Naive B cell (primary cell): ENCODE data around the gene NR2F2. TPM values are rescaled to one million over a fixed set of nuclear protein-coding genes. Genes with fewer than 3 reads are reported as not detected.

Experiments used
- ATAC-seq, 2 donors: fragments of 150-1000 bp; cut with Tn5 transposase; 2 replicates each; pipeline ENCODE4 v1.10.0; 2021; ENCODE audit warnings: low read depth in 2 of 2, mild to moderate bottlenecking in 2 of 2, moderate library complexity in 2 of 2
- DNase-seq: peaks from one replicate; pipeline ENCODE4 v3.0.0; 2022
- H3K27ac Mint-ChIP-seq, 6 donors: one replicate each; pipeline ENCODE4 v1.8.0; 2020 to 2022; ENCODE audit warnings: mild to moderate bottlenecking in 6 of 6, mixed read lengths in 6 of 6, moderate library complexity in 5 of 6, inconsistent platforms in 2 of 6
- H3K27me3 Mint-ChIP-seq, 3 donors: one replicate each; pipeline ENCODE4 v1.8.0; 2021 to 2022; ENCODE audit warnings: mixed read lengths in 3 of 3, mild to moderate bottlenecking in 1 of 3
- H3K36me3 Mint-ChIP-seq, 2 donors: one replicate each; pipeline ENCODE4 v1.8.0; 2020 to 2022; ENCODE audit warnings: mixed read lengths in 2 of 2, inconsistent platforms in 1 of 2, mild to moderate bottlenecking in 1 of 2
- H3K4me1 Mint-ChIP-seq, 3 donors: one replicate each; pipeline ENCODE4 v1.8.0; 2020 to 2022; ENCODE audit warnings: mixed read lengths in 3 of 3, inconsistent platforms in 1 of 3, mild to moderate bottlenecking in 1 of 3, moderate library complexity in 1 of 3
- H3K4me3 Mint-ChIP-seq, 8 donors: one replicate each; pipeline ENCODE4 v1.8.0; 2020 to 2022; ENCODE audit warnings: mild to moderate bottlenecking in 8 of 8, mixed read lengths in 8 of 8, moderate library complexity in 8 of 8, inconsistent platforms in 2 of 8
- H3K9me3 Mint-ChIP-seq, 7 donors: one replicate each; pipeline ENCODE4 v1.8.0; 2020 to 2022; ENCODE audit warnings: mixed read lengths in 7 of 7, mild to moderate bottlenecking in 5 of 7, inconsistent platforms in 2 of 7, moderate library complexity in 1 of 7
- polyA plus RNA-seq, 6 donors: library from polyadenylated mRNA; unstranded; fragments of 300-500 nt; fragmentation: Illumina TruSeq; gene quantifications; one replicate each; pipeline ENCODE4 v1.2.3, GENCODE V29; 2021; ENCODE audit warnings: low read depth in 6 of 6

NR2F2 gene
- polyA plus RNA-seq, 6 donors from 2014 or later, result not detected

DNA sequence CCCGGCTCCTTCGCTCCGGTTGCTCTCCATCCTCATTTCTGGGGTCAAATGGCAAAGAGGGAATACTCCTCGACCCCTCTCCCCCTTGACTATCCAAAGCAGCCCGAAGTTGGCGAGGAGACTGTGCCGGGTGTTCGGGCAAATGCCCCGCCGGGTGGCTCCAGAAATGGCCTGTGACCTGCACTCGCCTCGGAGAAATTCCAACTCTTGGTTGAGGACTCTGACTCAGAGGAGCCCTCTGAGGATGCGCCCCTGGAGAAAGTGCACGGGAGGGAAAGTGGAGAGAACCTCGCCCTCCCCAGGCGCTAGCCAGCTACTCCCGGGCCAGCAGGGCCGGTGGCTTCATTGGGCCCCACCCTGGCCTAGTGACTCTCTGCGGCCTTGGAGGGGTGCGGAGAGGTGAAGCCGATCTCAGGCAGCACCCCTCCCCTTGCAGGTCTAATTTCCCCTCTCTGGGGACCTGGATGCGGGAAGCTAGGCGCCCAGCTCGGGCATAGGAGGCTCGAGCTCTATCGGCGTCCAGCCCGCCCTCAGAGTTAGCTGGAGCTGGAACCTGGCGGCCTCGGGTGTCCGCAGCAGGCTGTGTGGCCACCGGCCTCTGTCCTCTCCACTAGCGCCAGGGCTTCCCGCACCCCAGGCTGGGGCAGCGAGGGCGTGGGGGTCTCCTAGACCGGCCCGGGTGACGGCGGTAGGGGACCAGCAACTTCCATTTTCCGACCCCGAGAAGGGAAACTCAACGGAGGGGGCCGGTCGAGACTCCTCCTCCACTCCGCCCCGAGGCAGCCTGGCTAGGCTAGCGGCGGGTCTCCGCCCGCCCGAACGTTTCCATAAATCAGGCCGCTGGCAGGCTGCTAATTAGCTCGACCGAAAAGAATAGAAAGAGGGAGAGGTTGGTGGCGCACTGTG, 29.4 kb downstream of the NR2F2 start:
- H3K9me3 Mint-ChIP-seq, result peaks cover 0 to 26% (median 8%) of the 10 kb centered on the region in 7 donors
- H3K27me3 Mint-ChIP-seq, result peaks cover 39 to 56% (median 51%) of the 10 kb centered on the region in 3 donors
- DNase-seq (no peak), ATAC-seq (no peak)
- peak overlapping the region in 3 of 8 donors; percentile 33 to 59 (median 53) for H3K4me3 Mint-ChIP-seq
- peak overlapping the region in 2 of 6 donors; percentile 36 to 47 for H3K27ac Mint-ChIP-seq
- H3K36me3 Mint-ChIP-seq, result peaks cover 4 to 6% of the 10 kb centered on the region in 2 donors
- peaks cover 15 to 27% (median 23%) of the 10 kb centered on the region in 3 donors for H3K4me1 Mint-ChIP-seq

DNA sequence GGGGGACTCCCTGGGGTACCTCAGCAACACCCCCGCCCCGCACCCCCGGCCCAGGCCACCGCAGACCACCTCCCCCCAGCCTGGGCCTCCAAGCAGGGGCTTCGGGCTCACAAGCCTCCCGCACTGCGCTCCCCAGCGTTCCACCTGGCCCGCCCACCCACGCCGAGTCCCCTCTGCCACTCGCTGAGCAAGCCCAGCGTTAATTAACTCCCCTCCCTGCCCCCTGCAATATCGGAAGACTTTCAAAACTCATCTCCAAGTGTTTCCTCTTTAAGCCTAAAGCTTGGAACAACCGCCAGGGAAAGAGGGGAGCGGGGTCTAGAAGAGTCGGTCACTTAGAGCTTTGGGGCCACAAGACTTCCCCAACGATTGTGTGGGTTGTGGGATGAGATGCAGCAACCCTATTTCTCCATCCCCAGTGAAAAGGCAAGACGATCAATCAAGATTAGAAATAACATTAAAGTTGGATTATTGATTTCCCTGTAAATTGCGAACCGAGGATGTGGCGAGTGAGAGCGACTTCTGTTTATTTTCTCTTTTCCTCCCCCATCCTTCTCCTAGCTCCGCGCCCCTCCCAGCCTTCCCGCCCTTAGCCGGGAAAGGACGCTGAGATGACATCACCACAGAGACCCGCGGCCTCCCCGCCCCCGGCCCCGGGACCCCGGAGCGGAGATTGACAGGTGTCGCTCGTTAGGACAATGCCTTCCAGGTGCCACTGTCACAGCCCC, 30.2 kb downstream of the NR2F2 start:
- Mint-ChIP-seq H3K4me3 (peak overlapping the region in 2 of 8 donors; percentile 57 to 66), H3K27ac (peak overlapping the region in 1 of 6 donors; percentile 68), H3K36me3 (peaks cover 4 to 6% of the 10 kb centered on the region in 2 donors), H3K4me1 (peaks cover 15 to 27% (median 23%) of the 10 kb centered on the region in 3 donors), H3K27me3 (peaks cover 45 to 62% (median 51%) of the 10 kb centered on the region in 3 donors), H3K9me3 (peaks cover 0 to 26% (median 8%) of the 10 kb centered on the region in 7 donors)
- DNase-seq, result no peak
- ATAC-seq, result no peak

DNA sequence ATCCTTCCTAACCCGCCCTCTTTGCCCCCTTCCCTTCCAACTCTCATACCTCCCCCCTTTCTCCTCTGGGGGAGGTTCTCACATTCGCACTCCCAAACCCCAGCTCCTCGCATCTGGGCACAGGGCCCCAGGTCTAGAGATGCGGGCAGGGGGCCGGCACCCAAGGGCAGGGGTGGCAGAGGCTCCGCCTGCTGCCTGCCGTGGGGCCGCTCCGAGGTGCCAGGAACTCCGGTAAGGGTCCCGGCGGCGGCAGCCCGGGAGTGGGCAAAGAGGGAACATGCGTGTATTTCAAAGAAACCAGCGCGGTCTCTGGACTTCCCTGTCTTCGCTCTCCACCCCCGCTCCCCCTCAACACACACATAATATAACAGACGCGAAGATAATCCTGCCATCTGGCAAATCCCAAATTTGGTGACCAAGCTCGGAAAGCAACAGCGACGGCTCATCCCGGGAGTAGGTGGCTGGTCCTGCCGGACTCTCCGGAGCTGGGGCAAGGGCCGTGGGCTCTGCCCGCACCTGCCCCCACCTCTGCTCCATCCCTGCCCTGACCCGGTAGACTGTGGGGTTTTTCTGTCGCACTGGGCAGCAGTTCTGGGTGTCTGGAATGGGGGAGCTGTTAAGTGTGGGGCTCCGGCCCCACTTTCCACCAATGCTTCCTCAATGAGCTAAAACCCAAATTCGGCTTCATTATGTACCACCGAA, 31.0 kb downstream of the NR2F2 start:
- no peak for DNase-seq
- H3K36me3 Mint-ChIP-seq, result peaks cover 4 to 6% of the 10 kb centered on the region in 2 donors
- peaks cover 0 to 26% (median 8%) of the 10 kb centered on the region in 7 donors for H3K9me3 Mint-ChIP-seq
- peak overlapping the region in 1 of 6 donors; percentile 68 for H3K27ac Mint-ChIP-seq
- H3K4me1 Mint-ChIP-seq, result peaks cover 15 to 23% (median 18%) of the 10 kb centered on the region in 3 donors
- no peak overlapping the region for H3K4me3 Mint-ChIP-seq
- ATAC-seq, result no peak
- peaks cover 48 to 64% (median 52%) of the 10 kb centered on the region in 3 donors for H3K27me3 Mint-ChIP-seq

DNA sequence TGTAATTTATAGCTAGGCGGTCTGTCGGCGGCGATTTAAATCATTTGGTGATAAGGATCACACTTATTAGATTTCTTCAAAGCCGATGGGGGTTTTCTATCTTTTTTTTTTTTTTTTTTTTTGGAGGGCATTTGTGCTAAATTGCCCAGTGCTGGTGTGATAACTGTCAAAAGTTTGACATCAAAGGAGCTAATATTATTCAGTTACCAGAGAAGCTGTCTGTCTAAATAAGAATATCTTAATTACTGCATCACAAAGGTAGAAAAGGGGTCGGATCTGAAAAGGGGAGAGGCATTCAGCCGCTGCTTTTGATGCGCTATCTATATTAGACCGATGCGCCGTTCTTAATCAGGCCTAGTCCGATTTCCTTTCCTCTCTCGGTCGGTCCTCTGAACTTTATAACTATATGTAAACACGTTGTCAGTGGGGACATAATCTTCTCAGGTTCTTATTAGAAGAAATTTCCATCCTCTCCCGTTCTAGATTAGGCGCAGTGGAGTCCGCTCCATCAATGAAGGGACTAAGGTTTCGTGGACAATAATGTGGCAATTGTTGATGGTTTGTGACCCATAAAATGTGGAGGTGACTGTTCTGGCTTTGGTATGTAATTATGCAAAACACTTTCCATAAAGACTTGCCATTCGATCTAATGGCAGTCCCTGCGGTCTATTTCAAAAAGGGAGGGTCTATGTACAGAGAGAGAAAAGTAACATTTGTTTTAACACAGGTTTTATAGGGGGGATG, 31.7 kb downstream of the NR2F2 start:
- peaks cover 6% of the 10 kb centered on the region in 2 donors for H3K36me3 Mint-ChIP-seq
- H3K4me3 Mint-ChIP-seq, result peak overlapping the region in 1 of 8 donors; percentile 9
- DNase-seq (no peak), ATAC-seq (no peak)
- peaks cover 42 to 64% (median 58%) of the 10 kb centered on the region in 3 donors for H3K27me3 Mint-ChIP-seq
- H3K27ac Mint-ChIP-seq, result peak overlapping the region in 2 of 6 donors; percentile 15 to 19
- peaks cover 12 to 17% (median 12%) of the 10 kb centered on the region in 3 donors for H3K4me1 Mint-ChIP-seq
- H3K9me3 Mint-ChIP-seq, result peaks cover 0 to 26% (median 8%) of the 10 kb centered on the region in 7 donors

GRCh38 chr15:96362755-96363651, 32.5 kb downstream of the NR2F2 start:
- H3K9me3 Mint-ChIP-seq, result peaks cover 0 to 29% (median 7%) of the 10 kb centered on the region in 7 donors
- peaks cover 3 to 10% (median 4%) of the 10 kb centered on the region in 3 donors for H3K4me1 Mint-ChIP-seq
- ATAC-seq (no peak), DNase-seq (no peak)
- H3K36me3 Mint-ChIP-seq, result peaks cover 6 to 12% of the 10 kb centered on the region in 2 donors
- peak overlapping the region in 1 of 6 donors; percentile 67 for H3K27ac Mint-ChIP-seq
- peaks cover 41 to 67% (median 64%) of the 10 kb centered on the region in 3 donors for H3K27me3 Mint-ChIP-seq
- peak overlapping the region in 2 of 8 donors; percentile 9 to 29 for H3K4me3 Mint-ChIP-seq

- no peak for ATAC-seq
- H3K9me3 Mint-ChIP-seq, result peaks cover 0 to 22% (median 5%) of the 10 kb centered on the region in 7 donors
These were observed 33.2 kb downstream of the NR2F2 start for GRCh38 chr15:96363707-96364106.

DNA sequence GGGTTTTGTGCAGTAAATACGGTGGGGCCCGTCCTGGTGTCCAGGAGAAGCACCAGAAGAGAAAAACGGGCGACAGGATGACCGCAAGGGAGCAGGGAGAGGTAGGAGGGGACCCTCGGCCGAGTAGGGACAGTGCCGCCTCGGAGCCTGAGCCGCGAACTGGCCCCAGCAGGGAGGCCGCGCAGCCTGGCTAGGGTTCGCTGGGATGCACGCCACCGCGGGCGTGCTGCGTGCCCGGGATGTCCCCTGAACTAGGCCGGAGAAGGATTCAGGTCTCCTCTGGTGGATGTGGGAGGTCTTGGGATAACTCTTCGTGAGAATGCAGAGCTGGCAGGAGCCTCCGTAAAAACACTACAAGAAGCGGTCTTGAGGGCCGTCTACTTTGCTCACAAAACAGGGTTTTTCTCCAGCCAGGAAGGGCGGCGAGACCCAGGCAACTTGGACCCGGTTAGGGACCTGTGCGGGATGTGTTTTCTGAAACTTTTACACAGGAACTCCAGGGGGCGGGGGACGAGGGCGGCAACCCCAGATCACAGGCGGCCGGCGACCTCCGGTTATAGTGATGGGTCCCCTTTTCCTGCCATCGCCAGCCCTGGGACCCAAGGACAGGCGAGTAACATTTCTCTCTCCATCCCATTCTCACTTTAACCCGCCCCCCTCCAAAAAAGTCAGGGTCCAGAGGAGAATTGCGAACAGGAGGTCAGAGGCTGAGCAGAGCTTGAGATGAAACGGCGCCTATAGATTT, 35.5 kb downstream of the NR2F2 start:
- ATAC-seq, result no peak
- DNase-seq, result no peak
- H3K36me3 Mint-ChIP-seq, result peaks cover 6 to 12% of the 10 kb centered on the region in 2 donors
- H3K9me3 Mint-ChIP-seq, result peaks cover 0 to 36% (median 7%) of the 10 kb centered on the region in 7 donors
- peaks cover 47 to 90% (median 76%) of the 10 kb centered on the region in 3 donors for H3K27me3 Mint-ChIP-seq
- no peak overlapping the region for H3K27ac Mint-ChIP-seq
- H3K4me3 Mint-ChIP-seq, result peak overlapping the region in 1 of 8 donors; percentile 65
- H3K4me1 Mint-ChIP-seq, result no peaks in the 10 kb centered on the region

More at GRCh38 chr15:96363707-96364106, 33.2 kb downstream of the NR2F2 start:
- H3K4me1 Mint-ChIP-seq, result peaks cover 0 to 3% (median 0%) of the 10 kb centered on the region in 3 donors
- peak overlapping the region in 1 of 6 donors; percentile 67 for H3K27ac Mint-ChIP-seq
- peaks cover 6 to 12% of the 10 kb centered on the region in 2 donors for H3K36me3 Mint-ChIP-seq
- peaks cover 35 to 74% (median 63%) of the 10 kb centered on the region in 3 donors for H3K27me3 Mint-ChIP-seq
- no peak for DNase-seq
- H3K4me3 Mint-ChIP-seq, result no peak overlapping the region

DNA sequence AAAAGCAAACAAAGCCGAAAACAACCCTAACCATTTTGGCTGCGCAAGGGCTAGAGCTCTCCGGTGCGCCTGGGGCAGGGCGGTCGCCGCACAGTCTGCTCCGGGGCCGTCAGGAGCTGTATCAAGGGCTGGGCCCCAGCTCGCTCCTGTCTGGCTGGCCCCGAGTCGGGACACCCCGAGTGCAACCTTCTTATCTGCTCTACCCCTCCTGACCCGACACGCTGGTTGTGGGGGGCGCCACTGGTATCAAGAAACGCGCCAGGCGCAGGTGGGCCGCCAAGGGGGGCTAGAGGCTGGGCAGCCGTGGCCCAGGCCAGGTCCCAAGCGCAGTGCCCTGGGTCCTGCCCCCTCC, 36.0 kb downstream of the NR2F2 start:
- Mint-ChIP-seq H3K4me3 (no peak overlapping the region), H3K9me3 (peaks cover 0 to 36% (median 7%) of the 10 kb centered on the region in 7 donors), H3K27ac (no peak overlapping the region), H3K27me3 (peaks cover 51 to 87% (median 71%) of the 10 kb centered on the region in 3 donors), H3K36me3 (peaks cover 6 to 12% of the 10 kb centered on the region in 2 donors), H3K4me1 (no peaks in the 10 kb centered on the region)
- DNase-seq (no peak), ATAC-seq (no peak)

DNA sequence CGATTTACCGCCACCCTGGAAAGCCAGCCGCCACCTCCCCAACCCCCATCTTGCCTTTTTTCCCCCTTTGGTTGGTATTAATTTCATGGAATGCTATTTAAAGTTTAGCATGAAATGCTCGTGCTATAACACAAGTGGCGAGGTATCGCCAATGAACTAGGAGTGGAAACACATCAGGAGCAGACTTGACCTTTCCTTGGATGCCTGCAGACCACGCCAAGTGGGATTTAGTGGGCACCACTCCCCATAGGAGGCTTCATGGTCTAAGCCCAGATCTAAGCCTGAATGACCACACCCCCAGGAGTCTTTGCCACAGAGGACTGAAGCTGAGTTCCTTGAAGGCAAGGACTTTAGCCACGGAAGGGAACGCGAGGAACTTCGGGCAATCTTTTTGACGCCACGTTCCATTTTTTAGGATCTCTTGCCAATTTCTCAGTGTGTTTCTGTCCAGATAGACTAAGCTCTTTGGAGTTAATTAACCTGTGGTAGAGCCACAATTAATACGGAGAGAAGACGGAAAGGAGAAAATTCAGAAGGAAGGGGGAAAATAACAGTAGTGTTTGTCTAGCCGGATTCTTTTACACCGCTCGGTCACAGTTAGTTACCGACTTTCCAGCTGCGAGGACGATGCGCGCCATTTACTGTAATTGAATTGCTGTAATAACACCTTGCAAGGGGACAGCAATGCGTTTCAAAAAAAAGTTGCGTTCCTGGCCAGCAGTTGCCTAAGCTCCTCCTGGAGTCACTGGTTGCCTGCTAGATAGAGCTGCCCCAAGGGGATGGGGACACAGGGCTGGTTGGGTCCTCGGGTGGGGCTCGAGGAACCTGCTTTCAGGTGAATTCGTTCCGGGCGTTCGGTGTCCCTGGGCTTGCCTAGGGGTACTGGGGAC, 37.1 kb downstream of the NR2F2 start:
- Mint-ChIP-seq H3K9me3 (peaks cover 0 to 29% (median 7%) of the 10 kb centered on the region in 7 donors), H3K27me3 (peaks cover 52 to 87% (median 60%) of the 10 kb centered on the region in 3 donors), H3K36me3 (peaks cover 1 to 8% of the 10 kb centered on the region in 2 donors), H3K4me3 (peak overlapping the region in 1 of 8 donors; percentile 44), H3K27ac (peak overlapping the region in 1 of 6 donors; percentile 44), H3K4me1 (no peaks in the 10 kb centered on the region)
- ATAC-seq (no peak), DNase-seq (no peak)

- H3K4me3 Mint-ChIP-seq, result peak overlapping the region in 1 of 8 donors; percentile 75
- no peak for ATAC-seq
- no peaks in the 10 kb centered on the region for H3K4me1 Mint-ChIP-seq
- peaks cover 42 to 75% (median 47%) of the 10 kb centered on the region in 3 donors for H3K27me3 Mint-ChIP-seq
- peaks cover 0 to 8% of the 10 kb centered on the region in 2 donors for H3K36me3 Mint-ChIP-seq
- peaks cover 0 to 30% (median 7%) of the 10 kb centered on the region in 7 donors for H3K9me3 Mint-ChIP-seq
- DNase-seq, result no peak
- H3K27ac Mint-ChIP-seq, result no peak overlapping the region
These were observed 38.9 kb downstream of the NR2F2 start for GRCh38 chr15:96369351-96369750.
